GM19463 (cell line): ENCODE measurements around the gene GRIA1.

ENCODE experiments used
- ATAC-seq: cut with Tn5 transposase; IDR thresholded peaks from one replicate; pipeline ENCODE4 v1.9.1; 2021; ENCODE audit warnings: mild to moderate bottlenecking, moderate library complexity; ENCODE audit not compliant: unreplicated experiment

The GRIA1 gene

DNA sequence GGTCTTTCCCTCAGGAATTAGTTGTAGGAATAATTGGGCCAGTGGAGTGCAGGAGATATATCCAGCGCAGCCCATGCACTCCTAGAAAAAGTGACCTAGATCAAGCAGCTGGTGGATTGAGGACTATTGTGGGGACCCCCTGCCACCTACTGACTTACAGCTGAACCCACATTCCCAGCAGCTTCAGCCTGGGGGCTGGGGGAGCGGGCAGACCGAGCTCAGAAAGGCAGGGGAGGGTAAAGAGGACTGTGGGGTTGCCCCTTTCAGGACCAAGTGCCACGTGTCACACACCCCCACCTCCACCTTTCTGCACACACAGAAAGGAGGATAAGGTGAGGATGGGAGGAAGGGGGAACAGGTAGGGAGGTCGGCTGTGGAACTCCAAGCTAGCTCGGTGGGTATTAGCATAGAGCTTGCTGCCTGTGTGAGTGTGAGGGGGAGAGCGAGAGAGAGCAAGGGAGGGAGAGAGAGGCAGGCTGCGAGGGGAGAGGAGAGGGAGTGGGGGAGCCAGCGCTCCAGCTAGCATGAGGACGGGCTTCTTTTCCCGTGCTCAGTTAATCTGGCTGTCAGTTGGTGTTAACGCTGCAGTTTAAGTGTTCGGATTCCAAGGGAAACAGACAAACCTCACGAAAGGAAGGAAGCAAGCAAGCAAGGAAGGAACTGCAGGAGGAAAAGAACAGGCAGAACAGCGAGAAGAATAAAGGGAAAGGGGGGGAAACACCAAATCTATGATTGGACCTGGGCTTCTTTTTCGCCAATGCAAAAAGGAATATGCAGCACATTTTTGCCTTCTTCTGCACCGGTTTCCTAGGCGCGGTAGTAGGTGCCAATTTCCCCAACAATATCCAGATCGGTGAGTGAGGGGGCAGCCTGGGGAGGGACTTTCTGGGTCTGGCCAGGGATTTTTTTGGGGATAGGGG, at the start of gene GRIA1:
Gene GRIA1, plus strand, starts transcription at position 553 of the 920 bp plus-strand sequence.
- ATAC-seq: no peak

DNA sequence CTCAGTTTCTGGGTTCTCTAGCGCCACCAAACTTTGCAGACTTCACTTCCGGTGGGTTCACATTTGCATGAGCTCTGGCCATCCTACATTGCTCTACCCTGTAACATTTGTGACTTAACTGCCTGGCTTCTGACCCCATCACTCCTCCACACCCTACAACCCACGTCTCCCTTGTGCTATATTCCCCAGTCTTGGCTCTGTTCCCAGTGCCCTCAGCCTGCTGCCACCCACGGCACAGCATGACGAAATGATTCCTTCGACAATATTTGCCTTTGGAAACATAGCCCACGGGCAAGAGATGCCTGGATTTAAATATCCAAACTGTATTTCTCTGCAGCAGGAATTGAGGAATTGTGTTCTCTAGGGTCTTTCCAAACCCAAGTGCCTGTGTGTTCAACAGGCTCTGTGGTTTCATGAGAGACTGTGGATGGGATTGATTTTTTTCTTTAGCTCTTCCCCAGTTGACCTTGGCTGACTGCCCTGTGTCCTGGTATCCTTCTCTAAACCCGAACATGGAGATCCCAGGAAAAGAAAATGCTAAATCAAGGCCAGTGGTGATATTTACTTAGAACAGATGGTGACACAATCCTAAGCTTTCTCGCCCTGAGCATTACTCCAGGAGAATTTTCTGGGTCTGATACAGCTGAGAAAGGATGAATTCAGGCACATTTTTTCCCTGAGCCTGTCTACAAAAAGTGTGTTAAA, 44.4 kb upstream of the GRIA1 start:
- ATAC-seq: no peak

DNA sequence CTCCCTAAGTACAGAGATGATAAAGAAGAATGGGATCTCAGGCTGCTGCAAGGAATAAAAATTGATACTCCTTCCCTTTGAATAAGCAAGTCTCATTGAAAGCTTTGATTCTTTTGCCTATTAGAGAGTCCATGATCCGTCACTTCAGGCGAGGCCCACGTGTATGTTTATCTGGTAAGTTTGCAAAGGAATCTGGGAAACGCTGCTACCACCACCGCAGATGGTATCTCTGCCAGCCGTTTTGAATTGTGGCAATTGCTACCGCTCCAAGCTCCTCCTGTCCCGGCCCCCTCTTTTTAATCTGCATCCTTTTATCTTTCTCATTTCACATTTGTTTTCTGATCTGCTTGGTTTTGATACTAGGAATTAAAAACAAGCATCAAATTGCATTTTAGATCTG, 42.9 kb upstream of the GRIA1 start:
- no peak for ATAC-seq

DNA sequence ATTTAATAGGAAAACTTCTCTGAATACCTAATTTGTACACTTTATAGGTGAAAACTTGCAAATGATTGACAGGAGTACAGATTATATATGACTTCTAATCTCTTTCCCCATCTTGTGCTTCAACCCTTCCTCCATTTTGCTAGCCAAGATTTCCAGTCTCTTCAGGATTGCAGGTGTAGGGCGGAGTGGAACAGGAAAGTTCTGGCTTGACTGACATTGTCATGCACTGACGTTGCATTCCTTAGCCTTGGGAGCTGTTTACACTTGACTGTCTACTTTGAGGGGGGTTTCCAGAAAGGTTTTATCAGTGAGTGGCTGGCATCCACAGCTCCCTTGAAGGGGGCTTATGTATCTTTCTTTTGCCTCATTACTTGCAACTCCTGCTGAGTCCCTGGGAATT, 34.1 kb upstream of the GRIA1 start:
- ATAC-seq: no peak

DNA sequence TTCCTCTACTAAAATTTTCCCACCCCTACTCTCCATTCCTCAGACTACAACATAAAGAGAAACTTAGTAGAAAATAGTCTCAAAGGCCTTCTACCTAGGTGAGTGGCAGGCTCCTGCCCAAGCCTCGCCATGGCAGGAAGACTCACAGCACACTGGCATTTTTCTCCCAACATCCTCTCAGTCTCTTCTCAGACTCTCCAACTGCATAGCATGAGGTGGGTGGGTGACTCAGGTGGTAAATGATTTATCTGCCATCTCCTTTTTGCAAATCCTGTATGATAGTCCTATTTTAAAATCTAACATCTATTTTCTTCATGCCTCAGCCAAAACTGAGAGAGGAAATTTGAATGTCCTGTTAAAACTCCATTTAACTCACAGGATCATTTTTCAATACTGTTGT, 33.5 kb upstream of the GRIA1 start:
- no peak for ATAC-seq

DNA sequence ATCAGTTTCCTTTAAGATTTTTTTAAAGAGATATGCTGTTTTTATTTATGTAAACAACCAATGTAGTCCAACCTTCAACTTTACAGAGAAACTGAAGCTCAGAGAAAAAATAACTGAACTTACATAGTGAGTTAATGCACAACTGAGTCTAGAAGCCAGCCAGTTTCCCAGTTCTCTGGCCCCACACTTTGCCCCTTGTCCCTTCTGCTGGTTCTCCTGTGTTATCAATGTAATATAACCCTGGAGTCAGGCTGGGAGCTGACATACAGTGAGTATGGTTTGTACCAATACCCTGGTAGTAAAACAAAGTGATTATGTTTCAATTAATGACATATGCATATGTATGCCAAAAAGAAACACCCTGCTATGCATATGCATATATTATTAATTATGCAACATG, 32.2 kb upstream of the GRIA1 start:
- no peak for ATAC-seq

DNA sequence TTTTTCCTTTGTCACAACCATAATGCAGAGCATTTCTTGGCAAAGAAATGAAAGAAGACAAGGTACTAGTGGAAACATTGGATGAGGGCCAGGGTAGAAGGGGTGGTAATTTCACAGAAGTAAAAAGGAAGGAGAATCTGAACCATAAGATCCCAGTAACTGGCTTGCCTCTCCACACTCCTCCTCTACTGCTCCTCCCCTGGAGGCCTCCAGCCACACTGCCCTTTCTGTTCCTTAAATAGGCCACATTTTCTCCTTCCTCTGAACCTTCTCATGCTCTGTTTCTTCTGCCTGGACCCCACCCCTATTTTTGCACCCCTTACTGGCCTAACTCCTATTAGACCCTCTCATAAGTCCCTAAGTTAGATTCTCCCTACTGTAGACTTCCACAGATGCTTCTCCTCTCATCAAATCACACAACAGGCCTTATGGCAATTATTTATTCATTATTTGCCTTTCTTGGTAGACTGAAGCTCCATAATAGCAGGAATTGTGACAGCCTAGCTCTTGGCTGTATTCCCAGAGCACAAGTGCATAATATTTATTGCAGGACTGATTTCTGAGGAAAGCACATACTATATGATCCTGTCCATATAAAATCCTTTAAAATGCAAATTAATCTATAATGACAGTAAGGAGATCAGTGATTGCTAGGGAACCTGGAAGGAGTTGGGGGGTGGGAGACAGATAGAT, 31.3 kb upstream of the GRIA1 start:
- ATAC-seq: no peak

DNA sequence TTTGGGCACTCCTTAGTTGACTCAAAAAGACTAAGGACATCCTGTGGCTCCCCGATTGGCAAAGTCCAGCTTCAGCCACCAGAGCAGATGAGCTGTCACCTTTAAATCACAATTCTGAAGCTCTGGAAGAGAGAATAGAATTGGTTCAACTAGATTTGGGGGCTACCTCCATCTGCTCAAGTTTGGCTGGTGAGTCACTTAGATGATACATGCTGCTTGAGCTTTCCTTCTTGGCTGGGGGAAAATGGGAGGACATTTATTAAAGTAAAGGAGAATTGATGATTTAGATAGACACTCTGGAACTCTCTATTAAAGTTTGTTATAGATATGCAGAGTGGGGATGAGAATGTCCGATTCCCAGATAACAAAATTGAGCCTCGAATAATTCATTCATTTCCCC, 30.0 kb upstream of the GRIA1 start:
- no peak for ATAC-seq

DNA sequence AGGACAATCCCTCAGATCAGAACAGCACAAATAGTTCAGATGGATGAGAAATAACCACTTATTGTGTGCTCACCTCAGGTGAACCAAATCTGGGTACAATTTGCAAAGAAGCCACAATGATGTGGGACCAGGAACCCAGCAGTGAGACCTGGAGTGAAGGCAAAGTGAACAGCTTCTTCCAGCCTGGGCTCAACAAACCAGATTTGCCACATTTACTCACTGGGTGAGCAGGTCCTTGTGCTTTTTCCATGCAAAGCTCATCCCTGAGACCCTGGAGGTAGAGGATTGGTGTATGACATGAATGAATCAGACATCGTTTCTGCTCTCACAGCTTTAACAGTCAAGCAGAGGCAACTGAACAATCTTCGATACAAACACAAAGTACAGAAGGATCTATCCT, 29.1 kb upstream of the GRIA1 start:
- no peak for ATAC-seq

DNA sequence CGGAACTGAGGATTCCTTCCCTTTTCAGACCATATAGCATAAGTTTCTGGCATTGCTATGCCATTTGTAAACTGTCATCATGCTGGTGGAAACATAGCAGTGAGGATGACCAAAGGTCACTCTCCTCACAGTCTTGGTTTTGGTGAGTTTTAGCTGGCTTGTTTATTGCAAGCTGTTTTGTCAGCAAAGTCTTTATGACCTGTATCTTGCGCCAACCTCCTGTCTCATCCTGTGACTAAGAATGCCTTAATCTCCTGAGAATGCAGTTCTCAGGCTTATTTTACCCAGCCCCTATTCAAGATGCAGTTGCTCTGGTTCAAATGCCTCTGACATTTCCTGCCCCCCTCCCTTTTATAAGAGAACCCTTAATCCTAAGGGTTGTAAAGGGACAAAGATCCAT, 26.7 kb upstream of the GRIA1 start:
- no peak for ATAC-seq

DNA sequence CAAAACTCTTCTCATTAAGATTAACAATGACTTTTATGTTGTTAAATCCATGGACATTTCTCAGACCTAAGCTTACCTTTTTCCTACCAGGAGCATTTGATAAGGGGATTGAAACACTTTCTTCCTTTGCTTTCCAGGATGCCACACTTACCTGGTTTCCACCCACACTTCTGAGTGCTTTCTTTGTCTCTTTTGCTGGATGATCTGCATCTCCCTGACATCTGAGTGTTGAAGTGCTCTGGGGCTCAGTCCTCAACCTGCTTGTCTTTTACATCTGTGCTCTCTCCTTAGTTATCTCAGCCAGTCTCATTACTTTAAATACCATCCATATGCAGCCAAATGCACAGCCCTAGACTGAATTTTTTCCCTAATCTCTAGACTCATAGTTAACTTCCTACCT, 22.9 kb upstream of the GRIA1 start:
- ATAC-seq: no peak

DNA sequence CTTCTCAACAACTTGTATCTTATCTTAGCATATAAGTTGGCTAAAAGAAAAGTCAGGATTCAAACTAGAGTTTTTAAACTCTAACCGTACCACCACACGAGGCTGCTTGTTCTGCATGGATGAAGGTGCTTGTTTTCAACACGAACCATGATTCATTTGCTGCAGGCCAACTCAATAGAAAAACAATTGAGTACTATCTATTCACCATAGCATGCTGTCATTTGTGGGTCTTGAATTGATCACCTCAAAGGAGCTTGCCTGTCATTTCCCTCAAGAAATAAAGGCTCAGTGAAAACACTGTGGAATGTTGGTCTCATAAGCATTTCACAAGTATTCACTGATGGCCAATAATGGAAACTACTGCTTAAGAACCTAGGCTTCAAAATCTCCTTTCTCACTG, 21.0 kb upstream of the GRIA1 start:
- ATAC-seq: no peak

DNA sequence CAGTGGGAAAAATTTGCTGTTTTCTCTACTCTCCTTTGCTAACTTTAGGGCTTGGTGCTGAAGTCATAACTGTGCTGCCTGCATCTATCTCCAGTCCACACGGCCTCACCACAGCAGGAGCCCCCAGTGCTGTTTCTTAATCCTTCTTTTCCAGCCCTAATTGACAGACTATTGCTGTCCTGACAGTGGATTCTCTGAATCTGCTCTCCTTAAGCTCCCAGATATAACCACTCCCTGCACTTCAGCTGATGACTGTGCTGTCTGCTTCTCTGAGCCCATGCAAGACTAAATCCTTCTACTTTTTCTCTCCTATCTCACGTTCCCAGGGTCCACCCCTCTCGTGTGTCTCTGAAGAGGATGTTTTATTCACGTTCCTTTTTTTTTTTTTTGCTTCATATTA, 19.7 kb upstream of the GRIA1 start:
- no peak for ATAC-seq

DNA sequence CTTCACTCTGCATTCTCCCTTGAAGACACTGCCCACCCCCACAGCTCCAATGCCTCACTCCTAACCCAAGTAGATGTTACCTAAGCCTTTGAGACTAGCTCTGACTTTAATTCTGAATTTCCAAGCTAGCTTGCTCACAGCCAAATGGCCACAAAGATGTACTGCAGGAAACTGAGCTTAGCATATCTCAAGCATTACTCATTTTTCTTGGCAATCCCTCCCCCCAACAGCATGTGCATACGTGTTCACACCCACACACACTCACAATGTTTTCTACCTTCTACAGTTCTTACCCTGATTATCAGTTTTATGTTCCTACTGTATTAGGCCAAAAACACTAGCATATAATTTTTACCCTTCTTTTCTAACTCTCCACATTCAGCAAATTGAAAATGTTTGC, 13.7 kb upstream of the GRIA1 start:
- no peak for ATAC-seq

DNA sequence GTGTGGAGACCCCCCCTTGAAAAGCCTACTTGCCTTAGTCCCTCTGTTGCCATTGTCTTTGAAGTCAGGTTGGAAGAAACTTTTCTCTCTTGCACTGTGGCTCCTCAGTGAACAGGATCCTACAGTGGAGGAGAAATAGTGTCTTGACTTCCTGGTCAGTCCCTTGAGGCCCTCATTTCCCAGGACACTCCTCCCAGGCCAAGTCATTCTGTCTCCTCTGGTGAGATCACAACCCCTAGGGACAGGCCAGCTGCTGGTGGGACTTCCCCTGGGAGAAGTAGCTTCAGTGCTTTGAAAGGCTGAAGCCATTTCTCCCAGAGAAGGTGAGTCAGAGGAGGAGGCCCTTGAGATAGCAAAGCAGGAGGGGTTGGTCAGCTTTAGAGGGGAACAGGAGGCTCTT, 10.1 kb upstream of the GRIA1 start:
- peak; percentile 95 for ATAC-seq

DNA sequence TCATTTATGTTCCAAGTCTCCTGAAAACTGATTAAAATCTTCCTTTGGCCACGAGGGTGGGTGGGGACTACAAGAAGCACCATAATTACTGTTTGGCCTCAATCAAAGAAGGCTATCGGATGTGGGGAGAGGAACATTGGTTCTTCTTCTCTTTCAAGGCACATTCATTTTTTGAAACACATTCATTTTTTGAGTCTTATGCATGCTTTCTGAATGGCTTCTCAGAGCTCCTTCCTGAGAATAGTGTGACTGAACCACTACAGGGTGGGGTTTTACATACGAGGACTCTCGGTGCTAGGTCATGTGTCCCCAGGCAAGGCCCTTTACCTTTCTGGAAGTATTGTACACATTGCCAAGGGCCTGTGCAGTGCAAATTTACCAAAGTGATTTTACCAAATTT, 7.0 kb upstream of the GRIA1 start:
- no peak for ATAC-seq

DNA sequence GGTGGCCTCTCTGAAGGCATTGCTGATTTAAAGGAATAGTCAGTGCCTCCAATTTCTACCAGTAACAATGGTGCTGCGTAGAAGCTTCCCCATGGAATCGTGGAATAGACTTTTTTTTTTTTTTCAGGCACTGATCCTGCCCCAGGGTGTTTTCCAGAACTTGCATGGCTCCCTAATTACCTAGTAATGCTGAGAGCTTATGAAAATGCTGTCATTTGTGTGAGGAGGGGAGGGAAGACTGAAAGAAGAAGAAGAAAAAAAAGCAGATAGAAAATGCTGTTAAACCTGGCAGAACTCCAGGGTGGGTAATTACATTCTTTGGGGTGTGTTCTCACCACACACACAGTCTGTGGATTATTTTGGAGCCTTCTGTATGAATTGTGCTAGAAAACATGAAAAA, 4.8 kb upstream of the GRIA1 start:
- ATAC-seq: no peak

DNA sequence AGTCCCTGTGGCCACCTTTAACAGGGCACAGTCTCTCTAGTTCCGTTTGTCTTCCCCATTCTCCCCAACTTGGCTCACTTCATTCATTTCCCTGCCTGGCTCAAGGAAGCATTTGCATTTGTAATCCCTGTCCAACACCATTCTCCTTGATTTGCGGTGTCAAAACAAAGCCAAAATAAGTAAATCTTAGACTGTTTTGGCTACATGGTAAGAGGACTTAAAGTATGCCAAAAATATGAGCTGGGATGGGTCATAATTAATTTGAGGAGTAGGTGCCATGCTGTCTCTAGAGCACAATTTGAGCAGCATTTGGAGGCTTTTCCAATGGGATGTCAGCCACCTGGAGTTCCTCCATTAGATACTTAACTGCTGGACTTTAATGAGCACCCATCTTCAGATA, 3.7 kb upstream of the GRIA1 start:
- no peak for ATAC-seq

DNA sequence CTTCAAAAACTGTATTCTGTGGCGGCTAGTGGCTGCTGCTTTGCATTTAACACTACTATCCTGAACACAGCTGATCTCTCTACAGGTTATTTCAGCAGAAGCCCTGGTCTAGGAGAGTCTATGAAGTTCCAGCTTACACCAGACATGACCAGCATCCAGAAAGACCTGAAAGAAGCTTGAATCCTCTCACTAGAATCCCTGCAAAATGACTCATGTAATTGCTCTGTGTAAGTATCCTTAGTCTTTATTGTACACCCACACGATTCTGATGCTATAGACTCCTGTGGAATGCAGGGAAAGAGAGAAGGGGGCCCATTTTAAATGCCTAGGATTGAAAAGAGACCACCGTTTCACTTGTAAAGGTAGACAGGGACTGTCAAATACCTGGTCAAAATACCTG, 859 bp upstream of the GRIA1 start:
- no peak for ATAC-seq

DNA sequence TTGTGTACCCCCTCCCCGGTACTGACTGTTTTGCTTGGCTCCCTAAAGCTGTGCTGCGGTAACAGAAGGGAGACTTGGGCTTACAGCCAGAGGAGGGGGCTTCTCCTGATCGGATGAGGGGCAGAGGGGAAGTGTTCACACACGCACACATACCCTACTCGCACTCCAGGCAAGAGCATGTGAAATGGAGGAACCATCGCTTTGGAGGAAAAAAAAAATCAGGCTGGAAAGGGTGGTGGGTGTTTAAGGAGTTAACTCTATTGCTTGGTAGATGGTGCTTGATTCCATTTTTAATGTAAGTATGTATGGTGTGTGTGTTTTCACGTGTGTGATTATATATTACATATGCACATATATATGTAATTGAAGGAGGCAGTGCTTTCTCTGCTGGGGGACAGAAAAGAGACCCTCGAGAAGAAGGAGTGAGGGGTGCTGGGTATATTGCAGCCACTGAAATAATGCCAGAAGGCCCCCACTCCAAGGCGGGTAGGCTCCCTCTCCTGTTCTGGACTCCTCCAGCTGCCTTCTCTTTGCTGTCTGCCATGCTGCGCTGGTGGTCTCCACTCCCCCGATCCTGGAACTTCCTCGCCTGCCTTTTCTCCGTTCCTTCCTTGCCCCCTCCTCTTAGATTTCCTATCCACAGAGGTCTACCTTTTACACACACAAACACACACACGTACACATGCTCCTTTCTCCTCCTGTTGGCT, 721 bp downstream of the GRIA1 start:
- no peak for ATAC-seq

DNA sequence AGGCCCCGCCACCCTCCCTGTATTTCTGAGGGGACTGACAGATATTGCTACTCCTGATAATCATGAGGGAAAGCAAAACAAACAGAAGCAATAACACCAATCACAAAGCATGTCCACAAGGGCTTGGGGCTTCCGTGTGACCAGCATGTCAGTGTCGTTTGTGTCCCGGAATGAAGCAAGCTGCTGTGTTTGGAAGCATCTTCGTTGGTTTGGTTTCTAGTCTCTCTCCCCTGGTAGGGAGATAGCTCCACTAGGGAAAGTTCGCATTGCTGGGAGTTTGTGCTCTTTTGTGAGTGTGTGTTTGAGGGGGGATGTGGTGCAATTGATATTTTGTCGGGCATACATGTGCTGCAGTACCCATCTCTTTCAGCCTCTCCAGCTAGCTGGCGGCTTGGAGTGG, 1.4 kb downstream of the GRIA1 start:
- ATAC-seq: no peak
